C1 segment of cervical spinal cord (tissue), 14 donors: ENCODE data around the gene FITM2.
"Not testable (repeated sequence)": the region's sequence is repeated elsewhere in the genome, so short reads cannot be mapped to it uniquely, and the experiment has no call there.

Source experiments
- DNase-seq, 14 donors: peaks; one replicate each; lab custom pipeline; 2025; lab: John Stamatoyannopoulos, UW

The FITM2 gene, protein sequence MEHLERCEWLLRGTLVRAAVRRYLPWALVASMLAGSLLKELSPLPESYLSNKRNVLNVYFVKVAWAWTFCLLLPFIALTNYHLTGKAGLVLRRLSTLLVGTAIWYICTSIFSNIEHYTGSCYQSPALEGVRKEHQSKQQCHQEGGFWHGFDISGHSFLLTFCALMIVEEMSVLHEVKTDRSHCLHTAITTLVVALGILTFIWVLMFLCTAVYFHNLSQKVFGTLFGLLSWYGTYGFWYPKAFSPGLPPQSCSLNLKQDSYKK

DNA sequence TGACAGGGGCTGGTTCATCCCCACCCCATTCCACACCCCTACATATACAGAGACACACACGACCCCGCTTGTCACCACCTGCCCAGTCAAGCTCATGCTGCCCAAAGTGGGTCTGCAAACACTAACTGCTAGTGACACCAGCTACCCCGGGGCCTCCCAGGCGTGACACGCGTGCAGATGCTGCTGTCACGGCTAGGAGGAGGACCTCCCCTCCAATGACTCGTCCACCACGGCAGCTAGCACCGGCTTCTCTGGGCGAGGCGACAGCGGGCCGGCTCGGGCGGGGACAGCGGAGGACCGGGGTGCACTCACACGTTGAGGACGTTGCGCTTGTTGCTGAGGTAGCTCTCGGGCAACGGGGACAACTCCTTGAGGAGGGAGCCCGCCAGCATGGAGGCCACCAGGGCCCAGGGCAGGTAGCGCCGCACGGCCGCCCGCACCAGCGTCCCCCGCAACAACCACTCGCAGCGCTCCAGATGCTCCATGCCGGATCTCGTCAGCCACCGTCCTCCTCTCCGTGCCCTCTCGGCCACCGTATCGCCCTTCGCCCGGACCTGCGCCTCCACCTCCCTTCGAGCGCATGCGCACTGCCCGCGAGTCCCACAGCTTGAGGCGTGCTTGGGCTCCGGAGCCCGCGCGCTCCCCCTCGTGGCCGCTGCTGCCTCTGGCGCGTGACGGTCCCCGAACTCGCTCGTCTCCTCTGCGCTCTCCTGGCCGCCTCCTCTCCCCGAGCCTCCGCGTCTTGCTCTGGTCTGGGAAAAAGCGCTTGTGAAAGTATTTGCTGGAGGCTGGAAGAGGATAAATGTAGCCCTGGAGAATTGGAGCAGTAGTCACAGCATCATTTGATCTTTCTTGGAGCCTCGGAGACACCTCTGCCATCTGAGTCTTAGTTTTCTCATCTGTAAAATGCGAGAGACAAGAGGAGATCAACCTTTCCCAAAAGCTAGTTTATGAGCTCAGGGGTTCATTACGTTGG, at the start of gene FITM2:
FITM2 (minus strand) TSS at position 539 of the 976 bp plus-strand sequence; CDS start at position 485, 54 bp downstream.
- DNase-seq: peak; percentile 83 to 99 (median 94)

DNA sequence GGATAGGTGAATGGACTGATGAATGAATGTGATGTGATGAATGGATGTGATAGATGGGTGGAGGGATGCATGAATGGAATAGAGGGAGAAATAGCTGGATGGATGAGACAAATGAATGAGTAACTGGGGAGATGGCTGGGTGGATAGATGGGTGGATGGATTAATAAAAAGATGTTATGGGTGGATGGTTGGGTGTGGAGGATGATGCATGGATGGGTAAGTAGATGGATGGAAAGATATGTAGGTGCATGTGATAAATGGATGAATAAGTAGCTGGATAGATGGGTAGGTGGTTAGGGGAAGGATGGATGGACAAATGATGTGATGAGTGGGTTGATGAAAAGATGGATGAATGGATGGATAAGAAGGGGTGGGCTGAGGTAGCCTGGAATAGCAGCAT, 49.2 kb upstream of the FITM2 start:
- no peak for DNase-seq

DNA sequence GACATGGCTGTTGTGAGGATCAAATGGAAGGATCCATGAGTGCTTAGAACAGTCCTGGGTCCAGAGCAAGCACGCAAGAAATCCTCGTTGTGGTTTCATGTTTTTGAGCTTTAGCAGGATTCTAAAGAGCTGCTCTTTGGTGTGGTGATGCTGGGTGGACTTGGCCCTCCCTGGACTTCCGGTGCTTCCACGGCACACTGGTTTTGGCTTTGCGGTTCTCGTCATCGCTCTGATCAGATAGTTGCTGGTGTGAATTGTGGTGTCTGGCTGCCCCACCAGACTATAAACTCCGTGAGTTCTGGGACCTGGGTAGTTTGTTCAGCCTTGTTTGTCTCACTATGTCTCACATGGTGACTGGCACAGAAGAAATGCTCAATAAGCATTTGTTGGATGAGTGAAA, 47.8 kb upstream of the FITM2 start:
- no peak for DNase-seq

DNA sequence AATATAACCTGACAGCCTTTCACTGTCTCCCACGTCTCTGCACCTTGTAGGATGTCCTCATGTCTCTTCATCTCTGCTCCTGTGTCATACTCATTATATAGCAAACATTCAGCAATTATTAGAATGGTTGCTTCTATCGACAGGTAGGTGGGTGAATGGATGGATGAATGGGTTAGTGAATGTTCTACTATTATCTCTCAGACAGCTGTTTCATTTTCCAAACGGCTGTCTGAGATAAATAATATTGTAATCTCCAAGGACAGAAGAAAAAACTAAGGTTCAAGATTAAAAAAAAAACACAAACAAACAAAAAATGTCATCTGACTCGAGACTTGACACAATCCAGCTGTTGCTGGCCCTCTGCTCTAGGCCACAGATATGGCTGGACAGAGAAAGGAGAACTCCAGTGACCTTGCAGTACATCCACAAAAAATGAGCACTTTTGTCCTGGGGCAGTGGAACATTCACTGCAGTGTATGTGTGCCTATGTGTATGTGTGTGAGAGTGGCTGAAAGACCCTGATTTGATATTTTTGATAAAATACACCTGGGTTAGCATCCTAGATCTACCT, 46.6 kb upstream of the FITM2 start:
- no peak for DNase-seq

- DNase-seq: no peak
Observed at GRCh38 chr20:44357020-44357419, 46.0 kb upstream of the FITM2 start.

DNA sequence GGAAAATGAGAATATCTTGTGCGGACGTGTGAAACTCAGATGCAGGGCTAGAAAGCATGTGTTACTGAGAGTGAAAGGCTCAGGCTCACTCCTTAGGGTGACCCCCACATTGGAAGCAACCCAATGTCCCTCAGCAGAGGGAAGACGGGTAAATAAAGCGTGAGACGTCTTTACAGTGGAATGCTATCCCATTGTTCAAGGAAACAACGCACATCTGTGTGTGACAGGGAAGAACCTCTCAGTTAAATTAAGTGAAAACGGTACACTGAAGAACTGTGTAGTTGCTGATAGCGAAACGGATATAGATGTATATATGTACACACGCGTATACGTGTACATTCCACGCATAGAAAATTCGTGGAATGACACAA, 45.3 kb upstream of the FITM2 start:
- no peak for DNase-seq

GRCh38 chr20:44355498-44356352, 44.7 kb upstream of the FITM2 start, which contains the start of gene HNF4A:
Gene HNF4A (plus strand): TSS chr20:44355699. CDS start chr20:44355805, 106 bp downstream.
- no peak for DNase-seq

- DNase-seq: no peak
Observed at GRCh38 chr20:44354979-44355497, 44.0 kb upstream of the FITM2 start.

DNA sequence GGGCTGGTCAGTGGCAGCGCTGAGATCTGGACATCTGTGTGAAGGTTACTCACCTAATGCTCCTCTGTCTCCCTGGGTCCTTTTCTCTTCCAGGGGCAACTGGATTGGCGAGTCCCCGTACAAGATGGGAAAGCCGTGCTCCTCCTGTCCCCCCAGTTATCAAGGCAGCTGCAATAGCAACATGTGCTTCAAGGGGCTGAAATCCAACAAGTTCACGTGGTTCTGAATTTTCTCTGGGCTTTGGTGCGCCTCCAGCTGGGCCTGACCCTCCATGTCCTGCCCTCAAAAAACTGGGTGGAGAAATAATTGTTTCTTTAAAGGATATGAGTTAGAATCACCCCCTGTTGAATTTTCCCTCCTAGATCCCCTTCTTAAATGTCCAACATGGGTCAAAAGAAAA, 39.6 kb upstream of the FITM2 start:
- no peak for DNase-seq

DNA sequence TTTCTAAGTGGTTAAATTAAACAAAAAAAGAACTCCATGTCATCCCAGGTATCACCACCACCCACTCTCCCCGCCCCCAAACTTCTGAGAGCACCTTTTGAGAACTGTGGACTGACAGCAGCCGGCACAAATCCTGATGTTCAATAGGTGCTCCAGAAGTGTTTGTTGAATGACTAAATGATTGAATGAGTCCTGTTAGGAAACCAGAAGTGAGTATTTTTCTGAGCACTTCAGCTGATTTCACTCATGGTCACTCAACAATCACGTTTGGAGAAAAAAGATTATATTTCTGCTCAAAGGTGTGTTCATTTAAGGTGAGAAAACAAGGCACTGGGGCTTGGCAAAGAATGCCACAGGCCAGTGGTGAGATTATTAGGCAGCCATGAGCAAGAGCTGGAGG, 38.3 kb upstream of the FITM2 start:
- DNase-seq: no peak

DNA sequence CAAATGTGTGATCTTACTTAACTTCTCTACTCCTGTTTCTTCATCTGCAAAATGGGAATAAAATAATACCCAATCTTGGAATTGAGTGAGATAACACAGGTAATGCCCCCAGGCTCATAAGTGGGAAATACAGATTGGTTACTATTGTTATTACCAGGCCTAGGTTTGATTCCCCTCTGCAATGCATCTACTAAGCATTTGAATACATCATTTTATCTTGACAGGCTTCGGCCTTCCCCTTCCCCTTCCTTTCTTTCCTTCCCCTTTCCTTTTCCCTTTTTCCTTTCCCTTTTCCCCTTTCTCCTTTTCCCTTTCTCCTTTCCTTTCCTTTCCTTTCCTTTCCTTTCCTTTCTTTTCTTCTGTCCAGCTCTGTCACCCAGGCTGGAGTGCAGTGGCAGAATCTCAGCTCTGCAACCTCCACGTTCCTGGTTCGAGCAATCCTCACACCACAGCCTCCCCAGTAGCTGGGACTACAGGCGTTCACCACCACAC, 37.2 kb upstream of the FITM2 start:
- DNase-seq: no peak

DNA sequence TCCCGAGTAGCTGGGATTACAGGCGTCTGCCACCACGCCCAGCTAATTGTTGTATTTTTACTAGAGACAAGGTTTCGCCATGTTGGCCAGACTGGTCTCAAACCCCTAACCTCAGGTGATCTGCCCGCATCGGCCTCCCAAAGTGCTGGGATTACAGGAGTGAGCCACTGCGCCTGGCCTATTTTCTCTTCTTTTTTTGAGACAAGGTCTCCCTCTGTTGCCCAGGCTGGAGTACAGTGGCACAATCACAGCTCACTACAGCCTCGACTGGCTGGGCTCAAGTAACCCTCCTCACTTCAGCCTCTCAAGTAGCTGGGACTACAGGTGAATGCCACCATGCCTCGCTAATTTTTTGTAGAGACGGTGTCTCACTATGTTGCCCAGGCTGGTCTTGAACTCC, 34.9 kb upstream of the FITM2 start:
- DNase-seq: not testable (repeated sequence)

DNA sequence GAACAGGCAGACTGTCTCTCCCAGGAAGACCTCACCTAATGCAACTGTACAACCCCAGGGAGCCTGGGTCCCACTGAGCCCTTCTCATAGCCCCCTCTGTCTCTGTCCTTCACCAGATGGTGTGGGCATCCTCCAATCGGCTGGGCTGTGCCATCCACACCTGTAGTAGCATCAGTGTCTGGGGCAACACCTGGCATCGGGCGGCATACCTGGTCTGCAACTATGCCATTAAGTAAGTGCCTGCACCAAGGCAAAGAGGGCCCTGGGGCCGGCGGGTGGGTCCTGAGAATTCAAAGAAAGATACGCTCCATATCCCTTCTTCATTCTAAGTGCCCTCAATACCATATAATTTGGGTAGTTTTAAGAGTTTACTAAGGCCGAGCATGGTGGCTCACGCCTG, 34.1 kb upstream of the FITM2 start:
- no peak for DNase-seq

GRCh38 chr20:44344723-44345122, 33.7 kb upstream of the FITM2 start:
- no peak for DNase-seq

DNA sequence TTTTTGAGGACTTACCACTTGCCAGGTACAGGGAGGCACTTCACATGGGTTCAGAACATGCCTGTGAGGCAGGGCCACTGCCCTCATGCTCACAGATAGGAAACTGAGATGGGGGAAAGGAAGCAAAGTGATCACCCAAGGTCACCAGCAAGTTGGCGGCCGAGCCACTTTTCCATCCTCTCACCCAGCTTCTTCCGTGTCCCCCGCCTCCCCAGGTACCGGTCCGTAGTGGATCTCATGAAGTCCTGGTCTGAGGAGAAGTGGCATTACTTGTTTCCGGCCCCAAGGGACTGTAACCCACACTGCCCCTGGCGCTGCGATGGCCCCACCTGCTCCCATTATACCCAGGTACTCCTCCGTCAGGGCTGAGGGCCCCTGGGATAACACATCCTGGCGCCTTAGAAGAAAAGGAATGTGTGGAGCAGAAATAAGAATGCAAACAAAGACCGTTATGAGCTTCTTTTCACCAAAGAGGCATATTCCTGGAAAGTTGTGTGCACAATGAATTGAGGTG, 32.2 kb upstream of the FITM2 start:
- no peak for DNase-seq

- DNase-seq: peak in 1 of 14 donors; percentile 4
Observed at GRCh38 chr20:44342248-44342647, 31.2 kb upstream of the FITM2 start.

DNA sequence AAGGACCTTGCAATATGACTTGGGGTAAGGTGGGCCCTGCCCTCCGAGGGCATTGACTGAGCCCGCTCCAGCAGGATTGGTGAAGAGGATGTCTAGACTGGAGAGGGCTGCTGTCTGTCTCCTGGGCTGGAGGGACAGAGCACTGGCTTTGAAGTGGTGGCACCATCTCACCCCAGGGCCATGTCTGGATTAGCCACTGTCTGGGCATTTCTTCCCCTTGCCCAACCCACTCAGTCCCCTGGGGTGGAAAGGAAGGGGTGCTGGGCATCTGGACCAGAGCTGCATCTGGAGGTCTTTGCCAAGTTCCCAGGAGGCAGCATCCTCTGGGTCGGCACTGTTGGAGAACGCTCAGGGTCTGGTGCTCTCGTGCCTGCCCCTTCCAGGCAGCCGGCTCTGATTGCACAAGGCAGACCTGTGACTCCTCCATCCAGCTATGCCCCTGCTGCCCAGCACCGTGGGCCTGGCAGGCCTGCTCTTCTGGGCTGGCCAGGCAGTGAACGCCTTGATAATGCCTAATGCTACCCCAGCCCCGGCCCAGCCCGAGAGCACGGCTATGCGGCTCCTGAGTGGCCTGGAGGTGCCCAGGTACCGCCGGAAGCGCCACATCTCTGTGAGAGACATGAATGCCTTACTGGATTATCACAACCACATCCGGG, 25.9 kb upstream of the FITM2 start, which contains the start of gene R3HDML:
R3HDML (plus strand) TSS at position 319 of the 656 bp plus-strand sequence; CDS start at position 434, 115 bp downstream.
- DNase-seq: no peak

DNA sequence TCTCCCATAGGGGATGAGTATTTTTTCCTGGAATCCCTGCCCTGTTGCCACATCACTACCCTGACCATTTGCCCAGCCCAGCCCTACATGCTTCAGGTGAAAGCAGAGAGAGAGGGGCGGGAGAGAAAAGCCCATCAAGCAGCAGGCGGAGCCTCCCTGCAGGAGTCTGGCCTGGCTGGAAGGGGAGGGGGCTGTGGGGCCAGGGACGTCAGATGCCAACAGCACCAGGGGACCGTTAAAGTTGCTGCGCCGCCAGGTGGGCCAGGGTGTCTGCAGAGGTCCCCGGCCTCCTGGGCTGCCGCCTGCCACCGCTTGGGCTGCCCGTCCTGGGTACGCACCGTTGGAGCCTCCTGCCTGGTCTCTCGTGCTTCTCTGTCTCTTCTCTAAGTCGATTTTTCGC, 25.1 kb upstream of the FITM2 start:
- DNase-seq: no peak

GRCh38 chr20:44335675-44336074, 24.7 kb upstream of the FITM2 start:
- no peak for DNase-seq

- DNase-seq: no peak
Observed at GRCh38 chr20:44334709-44335108, 23.7 kb upstream of the FITM2 start.
